Loucy (cell line): ENCODE measurements around the gene RIPK3.
A peak's percentile ranks its signal among the peaks of the same experiment; 100 is the strongest.

Source experiments
- H2AFZ ChIP-seq: fragments of 200-600 bp; sonication (generic); 2 replicates; pipeline ENCODE4 v1.6.0; 2016; ENCODE audit warnings: antibody characterized with exemption, mild to moderate bottlenecking, low read length, moderate library complexity
- H3F3A ChIP-seq: fragments of 200-600 bp; 2 replicates; pipeline ENCODE4 v1.6.0; 2016; ENCODE audit warnings: antibody characterized with exemption, low read depth, mild to moderate bottlenecking
- H3K27me3 ChIP-seq: fragments of 200-600 bp; sonication (generic); 2 replicates; pipeline ENCODE4 v1.6.1; 2014; ENCODE audit warnings: low read length, mild to moderate bottlenecking; ENCODE audit not compliant: insufficient read depth, poor library complexity, severe bottlenecking
- H3K36me3 ChIP-seq: fragments of 200-600 bp; sonication (generic); 2 replicates; pipeline ENCODE4 v1.6.1; 2016; ENCODE audit warnings: low read length; ENCODE audit not compliant: insufficient read depth
- H3K4me1 ChIP-seq: fragments of 200-600 bp; sonication (generic); 2 replicates; pipeline ENCODE4 v1.5.1; 2014; ENCODE audit warnings: low read length, mild to moderate bottlenecking; ENCODE audit not compliant: insufficient read depth, poor library complexity, severe bottlenecking
- H3K4me2 ChIP-seq: fragments of 200-600 bp; sonication (generic); 2 replicates; pipeline ENCODE4 v1.6.0; 2014; ENCODE audit warnings: antibody characterized with exemption, low read length, low read depth, mild to moderate bottlenecking; ENCODE audit not compliant: poor library complexity, severe bottlenecking
- H3K4me3 ChIP-seq: fragments of 200-600 bp; sonication (generic); 2 replicates; pipeline ENCODE4 v1.5.1; 2014; ENCODE audit warnings: low read length, mild to moderate bottlenecking, mixed read lengths; ENCODE audit not compliant: poor library complexity, severe bottlenecking
- H3K79me2 ChIP-seq: fragments of 200-600 bp; sonication (generic); 2 replicates; pipeline ENCODE4 v1.6.1; 2014; ENCODE audit warnings: low read length; ENCODE audit not compliant: insufficient read depth
- H3K9ac ChIP-seq: fragments of 200-600 bp; sonication (generic); 2 replicates; pipeline ENCODE4 v1.6.0; 2014; ENCODE audit warnings: mild to moderate bottlenecking, low read depth, low read length, moderate library complexity; ENCODE audit not compliant: poor library complexity, severe bottlenecking
- H3K9me2 ChIP-seq: fragments of 200-600 bp; sonication (generic); replicated peaks from 2 replicates; pipeline ENCODE4 v1.6.1; 2016; ENCODE audit warnings: low read depth, low read length, mixed read lengths
- H3K9me3 ChIP-seq: fragments of 200-600 bp; sonication (generic); 2 replicates; pipeline ENCODE4 v1.6.1; 2014; ENCODE audit warnings: mild to moderate bottlenecking, antibody characterized with exemption, low read length, low read depth; ENCODE audit not compliant: insufficient read depth
- H4K20me1 ChIP-seq: fragments of 200-600 bp; sonication (generic); 2 replicates; pipeline ENCODE4 v1.6.0; 2014; ENCODE audit warnings: antibody characterized with exemption, low read length, mild to moderate bottlenecking; ENCODE audit not compliant: insufficient read depth, poor library complexity, severe bottlenecking
- CTCF ChIP-seq: fragments of 200-600 bp; sonication (generic); conservative IDR thresholded peaks from 2 replicates; pipeline ENCODE4 v1.5.1; 2014; ENCODE audit warnings: mild to moderate bottlenecking, antibody characterized with exemption, low read length
- EZH2phosphoT487 ChIP-seq: fragments of 200-600 bp; IDR thresholded peaks from 2 replicates; pipeline ENCODE4 v1.6.1; 2018; ENCODE audit warnings: antibody characterized with exemption, mild to moderate bottlenecking, moderate library complexity, borderline replicate concordance

The RIPK3 gene

GRCh38 chr14:24370748-24371147 lies 31.0 kb upstream of the RIPK3 start:
- Histone ChIP-seq H3K9me2 (no peaks in the 10 kb centered on the region), H3K4me3 (peak overlapping the region; percentile 34), H3K9me3 (no peaks in the 10 kb centered on the region), H3K27me3 (no peaks in the 10 kb centered on the region), H2AFZ (no peak overlapping the region), H3F3A (no peaks in the 10 kb centered on the region; the same call in 1 of the 2 replicates), H3K36me3 (peaks cover 5% of the 10 kb centered on the region; the same call in 1 of the 2 replicates), H3K9ac (peak overlapping the region; percentile 45), H3K4me2 (peak overlapping the region; percentile 97), H3K79me2 (peaks cover 27% of the 10 kb centered on the region), H3K4me1 (peaks cover 43% of the 10 kb centered on the region), H4K20me1 (peaks cover 5% of the 10 kb centered on the region)
- no peak for TF ChIP-seq EZH2phosphoT487
- TF ChIP-seq CTCF = no peak

GRCh38 chr14:24369907-24370687 lies 30.3 kb upstream of the RIPK3 start:
- H2AFZ ChIP-seq = no peak overlapping the region
- peak overlapping the region; percentile 34 for H3K4me3 ChIP-seq
- no peaks in the 10 kb centered on the region; the same call in 1 of the 2 replicates for H3F3A ChIP-seq
- H3K36me3 ChIP-seq = peaks cover 5% of the 10 kb centered on the region; the same call in 1 of the 2 replicates
- H3K9me2 ChIP-seq = no peaks in the 10 kb centered on the region
- H3K79me2 ChIP-seq = peaks cover 27% of the 10 kb centered on the region
- peak overlapping the region; percentile 97 for H3K4me2 ChIP-seq
- no peaks in the 10 kb centered on the region for H3K9me3 ChIP-seq
- H3K4me1 ChIP-seq = peaks cover 41% of the 10 kb centered on the region
- no peaks in the 10 kb centered on the region for H3K27me3 ChIP-seq
- H3K9ac ChIP-seq = peak overlapping the region; percentile 45
- H4K20me1 ChIP-seq = peaks cover 5% of the 10 kb centered on the region
- TF ChIP-seq CTCF (no peak), EZH2phosphoT487 (no peak)

- Histone ChIP-seq H4K20me1 (peaks cover 5% of the 10 kb centered on the region), H2AFZ (no peak overlapping the region), H3F3A (no peaks in the 10 kb centered on the region; the same call in 1 of the 2 replicates), H3K9ac (peak overlapping the region; percentile 100), H3K27me3 (no peaks in the 10 kb centered on the region), H3K9me2 (no peaks in the 10 kb centered on the region), H3K4me1 (peaks cover 43% of the 10 kb centered on the region), H3K9me3 (no peaks in the 10 kb centered on the region), H3K36me3 (peaks cover 5% of the 10 kb centered on the region; the same call in 1 of the 2 replicates), H3K4me3 (peak overlapping the region; percentile 100), H3K79me2 (peaks cover 27% of the 10 kb centered on the region), H3K4me2 (peak overlapping the region; percentile 97)
- TF ChIP-seq EZH2phosphoT487 = no peak
- TF ChIP-seq CTCF = no peak
These were observed 29.7 kb upstream of the RIPK3 start for GRCh38 chr14:24369463-24369862.
